Keratinocyte (primary cell): Measurements from ENCODE around the gene JPH2. TPM values are rescaled to one million over a fixed set of nuclear protein-coding genes. Genes with fewer than 3 reads are reported as not detected.

Experiments
- DNase-seq: peaks from one replicate; pipeline ENCODE4 v3.0.0-alpha.2; 2011; ENCODE audit warnings: low read depth, missing footprints, low spot score
- FAIRE-seq: peaks from 2 replicates; lab custom pipeline; 2011; peaks lifted over from hg19 to GRCh38; lab: Jason Lieb, UNC
- H2AFZ ChIP-seq: 2 replicates; pipeline ENCODE4 v1.6.0; 2012; ENCODE audit warnings: low read length, control low read depth, inconsistent platforms; ENCODE audit not compliant: control insufficient read depth
- H3K27ac ChIP-seq: 2 replicates; pipeline ENCODE4 v1.5.1; 2011; ENCODE audit warnings: low read length; ENCODE audit not compliant: control insufficient read depth, insufficient read depth
- H3K27me3 ChIP-seq: 3 replicates; pipeline ENCODE4 v1.6.0; 2011; ENCODE audit warnings: low read length; ENCODE audit not compliant: control insufficient read depth, insufficient read depth; ENCODE audit errors: extremely low read depth
- H3K36me3 ChIP-seq, 2 experiments: 2 replicates in 1 of 2; 3 replicates in 1 of 2; pipeline ENCODE4 v1.5.1; 2011; ENCODE audit warnings: low read length in 2 of 2, mild to moderate bottlenecking in 1 of 2; ENCODE audit not compliant: control insufficient read depth in 2 of 2, insufficient read depth in 2 of 2; ENCODE audit errors: extremely low read depth in 1 of 2
- H3K4me1 ChIP-seq: 3 replicates; pipeline ENCODE4 v1.5.1; 2011; ENCODE audit warnings: low read length; ENCODE audit not compliant: control insufficient read depth, insufficient read depth; ENCODE audit errors: extremely low read depth
- H3K4me2 ChIP-seq: 3 replicates; pipeline ENCODE4 v1.6.0; 2011; ENCODE audit warnings: low read depth, low read length; ENCODE audit not compliant: control insufficient read depth, insufficient read depth; ENCODE audit errors: extremely low read depth
- H3K4me3 ChIP-seq, 3 experiments: fragments of 200-600 bp in 1 of 3; sonication (generic) in 1 of 3; 2 replicates in 2 of 3; 3 replicates in 1 of 3; pipeline ENCODE4 v1.5.1; 2011 to 2016; ENCODE audit warnings: low read length in 3 of 3, mild to moderate bottlenecking in 3 of 3, control low read depth in 2 of 3, inconsistent platforms in 1 of 3, low read depth in 1 of 3, mixed read lengths in 1 of 3, mixed run types in 1 of 3, moderate library complexity in 1 of 3; ENCODE audit not compliant: control insufficient read depth in 2 of 3, insufficient read depth in 2 of 3; ENCODE audit errors: extremely low read depth in 1 of 3
- H3K79me2 ChIP-seq: 2 replicates; pipeline ENCODE4 v1.6.0; 2012; ENCODE audit warnings: low read length; ENCODE audit not compliant: control insufficient read depth, insufficient read depth
- H3K9ac ChIP-seq: 3 replicates; pipeline ENCODE4 v1.6.0; 2011; ENCODE audit warnings: low read length; ENCODE audit not compliant: control insufficient read depth, insufficient read depth; ENCODE audit errors: extremely low read depth
- H3K9me1 ChIP-seq: 3 replicates; pipeline ENCODE4 v1.6.0; 2011; ENCODE audit warnings: low read length; ENCODE audit not compliant: control insufficient read depth, insufficient read depth; ENCODE audit errors: extremely low read depth
- H3K9me3 ChIP-seq: 2 replicates; pipeline ENCODE4 v1.5.1; 2012; ENCODE audit warnings: low read depth, low read length; ENCODE audit not compliant: control insufficient read depth
- H4K20me1 ChIP-seq: 3 replicates; pipeline ENCODE4 v1.6.0; 2011; ENCODE audit warnings: low read length; ENCODE audit not compliant: control insufficient read depth, insufficient read depth; ENCODE audit errors: extremely low read depth
- EZH2 ChIP-seq: IDR thresholded peaks from one replicate; pipeline ENCODE4 v1.6.1; 2012; ENCODE audit warnings: inconsistent platforms, mild to moderate bottlenecking, low read length, moderate library complexity
- dilution Hi-C: fragments of 300-500 bp; cut with MboI; formaldehyde crosslinking; loops from one replicate; pipeline ENCODE4 v1.7.0; 2020; ENCODE audit warnings: low sequenced_read_pairs; ENCODE audit not compliant: extremely low pct_ligation_motif_present
- polyA plus RNA-seq, 5 experiments: library from polyadenylated mRNA; depleted of rRNA in 3 of 5; stranded (reverse) in 3 of 5; stranded (forward) in 1 of 5; unstranded in 1 of 5; fragments of >200 nt; gene quantifications; 1 replicate in 1 of 5; 2 replicates in 3 of 5; 3 replicates in 1 of 5; pipeline versions ENCODE4 v1.2.1 to v1.2.3, GENCODE V29; 2011 to 2012; ENCODE audit warnings: missing spikeins in 2 of 5, low read depth in 1 of 5, low replicate concordance in 1 of 5
- TF ChIP-seq, protein P1 (sequence below), 3 experiments: IDR thresholded peaks in 1 of 3; conservative IDR thresholded peaks in 1 of 3; optimal IDR thresholded peaks in 1 of 3; 2 replicates in 2 of 3; 3 replicates in 1 of 3; pipeline versions ENCODE3 to v1.5.1; 2011; ENCODE audit warnings: low read length in 3 of 3, mild to moderate bottlenecking in 3 of 3, moderate library complexity in 2 of 3, control low read depth in 1 of 3, inconsistent platforms in 1 of 3; ENCODE audit not compliant: insufficient read depth in 2 of 3; ENCODE audit errors: extremely low read depth in 1 of 3

JPH2 gene
- polyA plus RNA-seq, 1 donor (not counting 4 experiments of a cell fraction or from before 2014, with no cell fraction given): 2.5 TPM

DNA sequence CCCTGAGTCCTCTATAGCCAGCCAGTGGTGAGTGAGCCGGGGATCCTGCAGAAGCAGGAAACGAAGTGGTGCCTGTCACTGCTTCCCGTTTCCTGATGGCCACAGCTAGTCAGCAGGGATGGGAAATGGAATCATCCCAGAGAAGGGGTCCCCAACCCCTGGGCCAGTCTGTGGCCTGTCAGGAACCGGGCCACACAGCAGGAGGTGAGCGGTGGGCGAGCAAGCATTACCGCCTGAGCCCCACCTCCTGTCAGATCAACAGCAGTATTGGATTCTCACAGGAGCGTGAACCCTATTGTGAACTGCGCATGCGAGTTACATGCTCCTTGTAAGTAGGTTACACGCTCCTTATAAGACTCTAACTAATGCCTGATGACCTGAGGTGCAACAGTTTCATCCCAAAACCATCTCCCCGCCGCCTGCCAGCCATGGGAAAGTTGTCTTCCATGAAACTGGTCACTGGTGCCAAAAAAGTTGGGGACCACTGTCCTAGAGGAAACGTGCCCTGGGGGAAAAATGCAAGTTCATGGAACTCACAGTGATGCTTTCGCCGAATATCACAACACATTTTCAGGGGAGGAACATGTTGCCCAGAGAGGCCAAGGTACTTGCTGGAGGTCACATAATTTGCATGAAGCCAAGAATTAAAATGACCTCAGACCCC is 113.8 kb downstream of the JPH2 start:
- no peak for DNase-seq
- H3K4me3 ChIP-seq: no peak overlapping the region
- H3K4me2 ChIP-seq: no peak overlapping the region
- no peaks in the 10 kb centered on the region for H3K36me3 ChIP-seq
- H3K9me1 ChIP-seq: no peaks in the 10 kb centered on the region
- no peak overlapping the region for H3K9ac ChIP-seq
- TF ChIP-seq, protein P1, sequence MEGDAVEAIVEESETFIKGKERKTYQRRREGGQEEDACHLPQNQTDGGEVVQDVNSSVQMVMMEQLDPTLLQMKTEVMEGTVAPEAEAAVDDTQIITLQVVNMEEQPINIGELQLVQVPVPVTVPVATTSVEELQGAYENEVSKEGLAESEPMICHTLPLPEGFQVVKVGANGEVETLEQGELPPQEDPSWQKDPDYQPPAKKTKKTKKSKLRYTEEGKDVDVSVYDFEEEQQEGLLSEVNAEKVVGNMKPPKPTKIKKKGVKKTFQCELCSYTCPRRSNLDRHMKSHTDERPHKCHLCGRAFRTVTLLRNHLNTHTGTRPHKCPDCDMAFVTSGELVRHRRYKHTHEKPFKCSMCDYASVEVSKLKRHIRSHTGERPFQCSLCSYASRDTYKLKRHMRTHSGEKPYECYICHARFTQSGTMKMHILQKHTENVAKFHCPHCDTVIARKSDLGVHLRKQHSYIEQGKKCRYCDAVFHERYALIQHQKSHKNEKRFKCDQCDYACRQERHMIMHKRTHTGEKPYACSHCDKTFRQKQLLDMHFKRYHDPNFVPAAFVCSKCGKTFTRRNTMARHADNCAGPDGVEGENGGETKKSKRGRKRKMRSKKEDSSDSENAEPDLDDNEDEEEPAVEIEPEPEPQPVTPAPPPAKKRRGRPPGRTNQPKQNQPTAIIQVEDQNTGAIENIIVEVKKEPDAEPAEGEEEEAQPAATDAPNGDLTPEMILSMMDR (optimal IDR thresholded peaks at IDR 0.05 in 1 of 3, IDR thresholded peaks at IDR 0.05 in 1 of 3, conservative IDR thresholded peaks at IDR 0.05 in 1 of 3; ENCODE audit: extremely low read depth in 1 of 3, insufficient read depth in 2 of 3, low read length in 3 of 3): no peak
- TF ChIP-seq EZH2: no peak
- no peak overlapping the region for H3K27ac ChIP-seq
- no peaks in the 10 kb centered on the region for H3K9me3 ChIP-seq
- no peak overlapping the region for H2AFZ ChIP-seq
- H3K79me2 ChIP-seq: no peaks in the 10 kb centered on the region
- FAIRE-seq: no peak
- peaks cover 20% of the 10 kb centered on the region for H3K27me3 ChIP-seq
- H3K4me1 ChIP-seq: no peaks in the 10 kb centered on the region
- dilution Hi-C loops: no loop called here
- no peaks in the 10 kb centered on the region for H4K20me1 ChIP-seq

DNA sequence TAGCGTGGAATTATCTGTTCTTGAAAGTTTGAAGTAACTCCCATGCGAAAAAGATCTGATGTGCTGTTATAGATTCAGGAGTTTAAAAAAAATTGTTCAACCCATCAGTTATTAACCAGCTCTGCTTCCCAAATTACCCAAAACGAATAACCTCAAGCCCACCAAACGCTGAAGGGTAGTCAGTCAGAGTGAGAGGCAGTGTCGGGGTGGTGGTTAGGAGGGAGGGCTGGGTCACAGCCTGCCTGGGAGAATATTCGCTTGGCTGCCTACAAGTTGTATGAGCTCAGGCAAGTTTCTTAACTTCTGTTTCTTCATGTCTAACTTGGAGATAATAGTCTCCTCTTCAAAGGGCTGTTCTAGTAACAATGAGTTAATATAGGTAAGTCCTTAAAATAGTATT is 114.6 kb downstream of the JPH2 start:
- Histone ChIP-seq H2AFZ (no peak overlapping the region), H3K27me3 (peaks cover 23% of the 10 kb centered on the region), H3K4me2 (no peak overlapping the region), H3K4me3 (no peak overlapping the region), H3K36me3 (no peaks in the 10 kb centered on the region), H3K79me2 (no peaks in the 10 kb centered on the region), H3K9me1 (no peaks in the 10 kb centered on the region), H4K20me1 (no peaks in the 10 kb centered on the region), H3K9me3 (no peaks in the 10 kb centered on the region), H3K9ac (no peak overlapping the region), H3K27ac (no peak overlapping the region), H3K4me1 (no peaks in the 10 kb centered on the region)
- TF ChIP-seq EZH2: no peak
- TF ChIP-seq, protein P1 (optimal IDR thresholded peaks at IDR 0.05 in 1 of 3, IDR thresholded peaks at IDR 0.05 in 1 of 3, conservative IDR thresholded peaks at IDR 0.05 in 1 of 3; ENCODE audit: extremely low read depth in 1 of 3, insufficient read depth in 2 of 3, low read length in 3 of 3): no peak
- FAIRE-seq: no peak
- dilution Hi-C loops: no loop called here
- DNase-seq: no peak
